WTC11 (cell line): ENCODE results near the gene PDCD1LG2. TPM values are rescaled to one million over a fixed set of nuclear protein-coding genes. Genes with fewer than 3 reads are reported as not detected.

Experiments used
- ATAC-seq: fragments of 200-7000 bp; cut with Tn5 transposase; 2 replicates; pipeline ENCODE4 v1.10.0; 2021; ENCODE audit warnings: mild to moderate bottlenecking, moderate library complexity
- CTCF ChIA-PET: fragments of 300-600 bp; sonication (Branson Sonifier 250); formaldehyde crosslinking; loops from one replicate; lab custom pipeline; 2021; ENCODE audit warnings: antibody characterized with exemption; lab: Charles Lee
- POLR2A ChIA-PET: fragments of 350-600 bp; sonication (Branson Sonifier 250); formaldehyde crosslinking; loops from one replicate; lab custom pipeline; 2021; ENCODE audit warnings: antibody characterized with exemption; lab: Charles Lee
- DNase-seq: peaks from one replicate; pipeline ENCODE4 v3.0.0; 2021; ENCODE audit warnings: low spot score
- H3K27ac Mint-ChIP-seq: 2 replicates; pipeline ENCODE4 v1.8.0; 2021; ENCODE audit warnings: mixed read lengths
- H3K27me3 Mint-ChIP-seq: 2 replicates; pipeline ENCODE4 v1.8.0; 2021; ENCODE audit warnings: low read depth, mild to moderate bottlenecking, moderate library complexity, mixed read lengths
- H3K36me3 Mint-ChIP-seq: 2 replicates; pipeline ENCODE4 v1.8.0; 2021; ENCODE audit warnings: mixed read lengths
- H3K4me1 Mint-ChIP-seq: 2 replicates; pipeline ENCODE4 v1.8.0; 2022; ENCODE audit warnings: mixed read lengths
- H3K4me3 Mint-ChIP-seq: 2 replicates; pipeline ENCODE4 v1.8.0; 2021; ENCODE audit warnings: mild to moderate bottlenecking, moderate library complexity, mixed read lengths
- H3K9me3 Mint-ChIP-seq: 2 replicates; pipeline ENCODE4 v1.8.0; 2021; ENCODE audit warnings: mixed read lengths
- CBFB ChIP-seq: sonication (generic); formaldehyde crosslinking; IDR thresholded peaks from 2 replicates; pipeline ENCODE4 v1.8.1; 2022; ENCODE audit warnings: mild to moderate bottlenecking, low read depth, missing genetic modification reagents
- FOXJ3 ChIP-seq: sonication (generic); formaldehyde crosslinking; IDR thresholded peaks from 2 replicates; pipeline ENCODE4 v1.9.0; 2021; ENCODE audit warnings: missing genetic modification reagents, mild to moderate bottlenecking, borderline replicate concordance
- HMGA2 ChIP-seq: fragments of 250-450 bp; sonication (Bioruptor Pico); IDR thresholded peaks from 2 replicates; pipeline ENCODE4 v1.4.0; 2021; ENCODE audit warnings: mild to moderate bottlenecking, moderate library complexity
- JUN ChIP-seq: sonication (generic); formaldehyde crosslinking; IDR thresholded peaks from 2 replicates; pipeline ENCODE4 v1.8.0; 2023; ENCODE audit warnings: mild to moderate bottlenecking, missing genetic modification reagents
- MAX ChIP-seq: sonication (generic); formaldehyde crosslinking; IDR thresholded peaks from 2 replicates; pipeline ENCODE4 v1.8.0; 2022; ENCODE audit warnings: mild to moderate bottlenecking, missing genetic modification reagents
- NR3C1 ChIP-seq: sonication (generic); formaldehyde crosslinking; conservative IDR thresholded peaks from 2 replicates; pipeline ENCODE4 v1.8.1; 2023; ENCODE audit warnings: low read depth, mild to moderate bottlenecking, missing genetic modification reagents
- RELA ChIP-seq: sonication (generic); formaldehyde crosslinking; IDR thresholded peaks from 2 replicates; pipeline ENCODE4 v1.8.1; 2022; ENCODE audit warnings: missing genetic modification reagents, mild to moderate bottlenecking, borderline replicate concordance
- RORB ChIP-seq: fragments of 250-450 bp; sonication (Bioruptor Pico); IDR thresholded peaks from 2 replicates; pipeline ENCODE4 v1.9.0; 2021; ENCODE audit warnings: mild to moderate bottlenecking
- SMAD4 ChIP-seq: sonication (generic); formaldehyde crosslinking; IDR thresholded peaks from 2 replicates; pipeline ENCODE4 v1.8.0; 2022; ENCODE audit warnings: mild to moderate bottlenecking, missing genetic modification reagents
- SP1 ChIP-seq: sonication (generic); formaldehyde crosslinking; conservative IDR thresholded peaks from 2 replicates; pipeline ENCODE4 v1.8.1; 2022; ENCODE audit warnings: missing genetic modification reagents
- TCF7 ChIP-seq: sonication (generic); formaldehyde crosslinking; IDR thresholded peaks from 2 replicates; pipeline ENCODE4 v1.8.0; 2022; ENCODE audit warnings: mild to moderate bottlenecking, low read depth, missing genetic modification reagents, moderate library complexity
- ZBTB21 ChIP-seq: sonication (generic); formaldehyde crosslinking; IDR thresholded peaks from 2 replicates; pipeline ENCODE4 v1.8.1; 2023; ENCODE audit warnings: mild to moderate bottlenecking, missing genetic modification reagents, borderline replicate concordance
- ZNF219 ChIP-seq: sonication (generic); formaldehyde crosslinking; IDR thresholded peaks from 2 replicates; pipeline ENCODE4 v1.8.0; 2023; ENCODE audit warnings: missing genetic modification reagents, mild to moderate bottlenecking, borderline replicate concordance
- ZNF232 ChIP-seq: sonication (generic); formaldehyde crosslinking; IDR thresholded peaks from 2 replicates; pipeline ENCODE4 v1.8.0; 2022; ENCODE audit warnings: mild to moderate bottlenecking, missing genetic modification reagents
- ZNF396 ChIP-seq: fragments of 250-450 bp; sonication (Bioruptor Pico); IDR thresholded peaks from 2 replicates; pipeline ENCODE4 v1.8.0; 2021; ENCODE audit warnings: mild to moderate bottlenecking, moderate library complexity, borderline replicate concordance
- ZNF512 ChIP-seq: sonication (generic); formaldehyde crosslinking; IDR thresholded peaks from 2 replicates; pipeline ENCODE4 v1.8.1; 2022; ENCODE audit warnings: missing genetic modification reagents, borderline replicate concordance
- ZSCAN18 ChIP-seq: fragments of 250-450 bp; sonication (Bioruptor Pico); IDR thresholded peaks from 2 replicates; pipeline ENCODE4 v2.1.2; 2022; ENCODE audit warnings: mild to moderate bottlenecking, moderate library complexity
- total RNA-seq: library from RNA; stranded (reverse); gene quantifications from 3 replicates; pipeline ENCODE4 v1.2.3, GENCODE V29; 2021
- TF ChIP-seq, protein P1 (sequence below): sonication (generic); formaldehyde crosslinking; IDR thresholded peaks from 2 replicates; pipeline ENCODE4 v1.8.0; 2022; ENCODE audit warnings: mild to moderate bottlenecking, missing genetic modification reagents
- TF ChIP-seq, protein P2 (sequence below): sonication (generic); formaldehyde crosslinking; IDR thresholded peaks from 2 replicates; pipeline ENCODE4 v1.8.1; 2023; ENCODE audit warnings: mild to moderate bottlenecking, missing genetic modification reagents
- TF ChIP-seq, protein P3 (sequence below): sonication (generic); formaldehyde crosslinking; IDR thresholded peaks from 2 replicates; pipeline ENCODE4 v1.8.0; 2023; ENCODE audit warnings: missing genetic modification reagents
- TF ChIP-seq, protein P4 (sequence below): sonication (generic); formaldehyde crosslinking; IDR thresholded peaks from 2 replicates; pipeline ENCODE4 v1.8.0; 2022; ENCODE audit warnings: missing genetic modification reagents

PDCD1LG2 gene
- total RNA-seq, 1 experiment from 2014 or later = not detected

- CTCF ChIA-PET = no interaction called here
- Mint-ChIP-seq H3K4me1 (no peaks in the 10 kb centered on the region), H3K27me3 (no peaks in the 10 kb centered on the region), H3K4me3 (no peak overlapping the region), H3K9me3 (no peaks in the 10 kb centered on the region), H3K36me3 (no peaks in the 10 kb centered on the region), H3K27ac (no peak overlapping the region)
- no peak for TF ChIP-seq RELA
- TF ChIP-seq, protein P1, sequence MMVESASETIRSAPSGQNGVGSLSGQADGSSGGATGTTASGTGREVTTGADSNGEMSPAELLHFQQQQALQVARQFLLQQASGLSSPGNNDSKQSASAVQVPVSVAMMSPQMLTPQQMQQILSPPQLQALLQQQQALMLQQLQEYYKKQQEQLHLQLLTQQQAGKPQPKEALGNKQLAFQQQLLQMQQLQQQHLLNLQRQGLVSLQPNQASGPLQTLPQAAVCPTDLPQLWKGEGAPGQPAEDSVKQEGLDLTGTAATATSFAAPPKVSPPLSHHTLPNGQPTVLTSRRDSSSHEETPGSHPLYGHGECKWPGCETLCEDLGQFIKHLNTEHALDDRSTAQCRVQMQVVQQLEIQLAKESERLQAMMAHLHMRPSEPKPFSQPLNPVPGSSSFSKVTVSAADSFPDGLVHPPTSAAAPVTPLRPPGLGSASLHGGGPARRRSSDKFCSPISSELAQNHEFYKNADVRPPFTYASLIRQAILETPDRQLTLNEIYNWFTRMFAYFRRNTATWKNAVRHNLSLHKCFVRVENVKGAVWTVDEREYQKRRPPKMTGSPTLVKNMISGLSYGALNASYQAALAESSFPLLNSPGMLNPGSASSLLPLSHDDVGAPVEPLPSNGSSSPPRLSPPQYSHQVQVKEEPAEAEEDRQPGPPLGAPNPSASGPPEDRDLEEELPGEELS (CRISPR knock-in tag) = no peak
- TF ChIP-seq, protein P2, sequence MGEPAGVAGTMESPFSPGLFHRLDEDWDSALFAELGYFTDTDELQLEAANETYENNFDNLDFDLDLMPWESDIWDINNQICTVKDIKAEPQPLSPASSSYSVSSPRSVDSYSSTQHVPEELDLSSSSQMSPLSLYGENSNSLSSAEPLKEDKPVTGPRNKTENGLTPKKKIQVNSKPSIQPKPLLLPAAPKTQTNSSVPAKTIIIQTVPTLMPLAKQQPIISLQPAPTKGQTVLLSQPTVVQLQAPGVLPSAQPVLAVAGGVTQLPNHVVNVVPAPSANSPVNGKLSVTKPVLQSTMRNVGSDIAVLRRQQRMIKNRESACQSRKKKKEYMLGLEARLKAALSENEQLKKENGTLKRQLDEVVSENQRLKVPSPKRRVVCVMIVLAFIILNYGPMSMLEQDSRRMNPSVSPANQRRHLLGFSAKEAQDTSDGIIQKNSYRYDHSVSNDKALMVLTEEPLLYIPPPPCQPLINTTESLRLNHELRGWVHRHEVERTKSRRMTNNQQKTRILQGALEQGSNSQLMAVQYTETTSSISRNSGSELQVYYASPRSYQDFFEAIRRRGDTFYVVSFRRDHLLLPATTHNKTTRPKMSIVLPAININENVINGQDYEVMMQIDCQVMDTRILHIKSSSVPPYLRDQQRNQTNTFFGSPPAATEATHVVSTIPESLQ (CRISPR knock-in tag) = no peak
- TF ChIP-seq FOXJ3 (CRISPR knock-in tag) = no peak
- TF ChIP-seq ZBTB21 = no peak
- TF ChIP-seq ZNF396 (CRISPR knock-in tag) = no peak
- TF ChIP-seq ZNF232 (CRISPR knock-in tag) = no peak
- TF ChIP-seq SP1 (CRISPR knock-in tag) = no peak
- TF ChIP-seq SMAD4 = no peak
- TF ChIP-seq NR3C1 (CRISPR knock-in tag) = no peak
- no peak for TF ChIP-seq TCF7 (CRISPR knock-in tag)
- TF ChIP-seq CBFB (CRISPR knock-in tag) = no peak
- TF ChIP-seq ZSCAN18 (CRISPR knock-in tag) = no peak
- TF ChIP-seq, protein P3, sequence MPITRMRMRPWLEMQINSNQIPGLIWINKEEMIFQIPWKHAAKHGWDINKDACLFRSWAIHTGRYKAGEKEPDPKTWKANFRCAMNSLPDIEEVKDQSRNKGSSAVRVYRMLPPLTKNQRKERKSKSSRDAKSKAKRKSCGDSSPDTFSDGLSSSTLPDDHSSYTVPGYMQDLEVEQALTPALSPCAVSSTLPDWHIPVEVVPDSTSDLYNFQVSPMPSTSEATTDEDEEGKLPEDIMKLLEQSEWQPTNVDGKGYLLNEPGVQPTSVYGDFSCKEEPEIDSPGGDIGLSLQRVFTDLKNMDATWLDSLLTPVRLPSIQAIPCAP (CRISPR knock-in tag) = no peak
- no peak for TF ChIP-seq RORB (CRISPR knock-in tag)
- TF ChIP-seq MAX (CRISPR knock-in tag) = no peak
- no peak for ATAC-seq
- DNase-seq = no peak
- POLR2A ChIA-PET = no interaction called here
Measured at GRCh38 chr9:5549658-5550650, 39.6 kb downstream of the PDCD1LG2 start.

DNA sequence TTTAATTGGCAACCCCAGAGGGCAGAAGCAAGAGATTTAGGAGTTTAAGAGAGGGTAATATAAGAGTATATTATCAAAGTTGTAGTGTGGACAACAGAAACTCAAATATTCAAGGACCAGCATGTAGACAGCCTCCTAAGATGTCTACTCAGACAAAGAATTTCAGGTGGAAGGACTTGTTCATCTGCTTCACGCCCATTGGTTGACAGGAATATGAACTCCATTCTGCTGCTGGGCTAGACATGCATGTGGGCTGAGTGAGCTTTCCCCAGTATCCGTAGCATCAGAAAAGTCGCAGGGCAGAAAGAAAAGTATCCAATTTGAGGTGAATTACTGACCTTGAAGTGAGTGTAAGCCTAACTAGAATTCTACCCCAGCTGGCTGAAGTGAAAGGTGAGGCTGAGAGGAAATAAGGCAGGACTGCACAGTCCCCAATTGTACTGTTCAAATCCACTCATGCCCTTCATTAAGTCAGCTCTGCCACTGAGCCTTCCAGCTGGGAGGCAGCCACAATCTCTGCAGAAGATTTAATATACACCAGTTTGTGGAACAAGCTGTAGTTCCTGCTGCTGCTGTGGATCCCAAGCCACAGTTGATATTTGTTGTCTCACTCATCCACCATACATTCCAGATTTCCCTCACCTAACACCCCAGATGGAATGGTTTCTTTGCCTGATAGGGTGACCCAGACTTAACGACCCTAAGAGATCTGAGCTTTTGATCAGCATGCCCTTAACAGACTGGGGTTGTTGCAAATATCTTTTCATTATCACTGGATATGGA lies 41.2 kb downstream of the PDCD1LG2 start:
- no peaks in the 10 kb centered on the region for H3K4me1 Mint-ChIP-seq
- ATAC-seq (no peak), DNase-seq (no peak)
- CTCF ChIA-PET = interaction anchor here (0.5 kb wide), 1 partner anchor 48 kb away, joined by 4 read pairs; no protein-coding TSS in a partner anchor
- H3K36me3 Mint-ChIP-seq = no peaks in the 10 kb centered on the region
- H3K9me3 Mint-ChIP-seq = no peaks in the 10 kb centered on the region
- H3K27ac Mint-ChIP-seq = no peak overlapping the region
- POLR2A ChIA-PET = no interaction called here
- no peaks in the 10 kb centered on the region for H3K27me3 Mint-ChIP-seq
- H3K4me3 Mint-ChIP-seq = no peak overlapping the region
- no peak for TF ChIP-seq ZNF512 (CRISPR knock-in tag)
- TF ChIP-seq, protein P4, sequence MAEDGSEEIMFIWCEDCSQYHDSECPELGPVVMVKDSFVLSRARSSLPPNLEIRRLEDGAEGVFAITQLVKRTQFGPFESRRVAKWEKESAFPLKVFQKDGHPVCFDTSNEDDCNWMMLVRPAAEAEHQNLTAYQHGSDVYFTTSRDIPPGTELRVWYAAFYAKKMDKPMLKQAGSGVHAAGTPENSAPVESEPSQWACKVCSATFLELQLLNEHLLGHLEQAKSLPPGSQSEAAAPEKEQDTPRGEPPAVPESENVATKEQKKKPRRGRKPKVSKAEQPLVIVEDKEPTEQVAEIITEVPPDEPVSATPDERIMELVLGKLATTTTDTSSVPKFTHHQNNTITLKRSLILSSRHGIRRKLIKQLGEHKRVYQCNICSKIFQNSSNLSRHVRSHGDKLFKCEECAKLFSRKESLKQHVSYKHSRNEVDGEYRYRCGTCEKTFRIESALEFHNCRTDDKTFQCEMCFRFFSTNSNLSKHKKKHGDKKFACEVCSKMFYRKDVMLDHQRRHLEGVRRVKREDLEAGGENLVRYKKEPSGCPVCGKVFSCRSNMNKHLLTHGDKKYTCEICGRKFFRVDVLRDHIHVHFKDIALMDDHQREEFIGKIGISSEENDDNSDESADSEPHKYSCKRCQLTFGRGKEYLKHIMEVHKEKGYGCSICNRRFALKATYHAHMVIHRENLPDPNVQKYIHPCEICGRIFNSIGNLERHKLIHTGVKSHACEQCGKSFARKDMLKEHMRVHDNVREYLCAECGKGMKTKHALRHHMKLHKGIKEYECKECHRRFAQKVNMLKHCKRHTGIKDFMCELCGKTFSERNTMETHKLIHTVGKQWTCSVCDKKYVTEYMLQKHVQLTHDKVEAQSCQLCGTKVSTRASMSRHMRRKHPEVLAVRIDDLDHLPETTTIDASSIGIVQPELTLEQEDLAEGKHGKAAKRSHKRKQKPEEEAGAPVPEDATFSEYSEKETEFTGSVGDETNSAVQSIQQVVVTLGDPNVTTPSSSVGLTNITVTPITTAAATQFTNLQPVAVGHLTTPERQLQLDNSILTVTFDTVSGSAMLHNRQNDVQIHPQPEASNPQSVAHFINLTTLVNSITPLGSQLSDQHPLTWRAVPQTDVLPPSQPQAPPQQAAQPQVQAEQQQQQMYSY (CRISPR knock-in tag) = no peak
- no peak for TF ChIP-seq ZNF219
- TF ChIP-seq HMGA2 (CRISPR knock-in tag) = no peak
- no peak for TF ChIP-seq JUN (CRISPR knock-in tag)
